PC-3 (cell line): ENCODE data around the gene ALG1. TPM values are rescaled to one million over a fixed set of nuclear protein-coding genes. Genes with fewer than 3 reads are reported as not detected.
"Not testable (repeated sequence)": the region's sequence is repeated elsewhere in the genome, so short reads cannot be mapped to it uniquely, and the experiment has no call there.

Experiments
- ATAC-seq: fragments of 200-7000 bp; cut with Tn5 transposase; 2 replicates; pipeline ENCODE4 v1.9.1; 2020; ENCODE audit warnings: mild to moderate bottlenecking, moderate library complexity
- BruUV-seq: library from RNA; stranded (reverse); fragments of 400-500 nt; replicated peaks from 2 replicates; lab custom pipeline; 2021; lab: Mats Ljungman, UMichigan
- CTCF ChIA-PET: fragments of 300-600 bp; sonication (Branson Sonifier 250); formaldehyde crosslinking; loops from one replicate; lab custom pipeline; 2022; ENCODE audit warnings: antibody characterized with exemption; lab: Charles Lee
- POLR2A ChIA-PET: fragments of 300-600 bp; sonication (Branson Sonifier 250); formaldehyde crosslinking; loops from one replicate; lab custom pipeline; 2022; ENCODE audit warnings: antibody characterized with exemption; ENCODE audit not compliant: unreplicated experiment; lab: Charles Lee
- DNase-seq: peaks from one replicate; pipeline ENCODE4 v3.0.0-alpha.2; 2015
- H2AFZ ChIP-seq: fragments of 300-600 bp; sonication (generic); 2 replicates; pipeline ENCODE4 v1.6.0; 2016; ENCODE audit warnings: antibody characterized with exemption, low read length
- H3F3A ChIP-seq: fragments of 300-600 bp; sonication (generic); one replicate; pipeline ENCODE4 v1.6.0; 2017; ENCODE audit warnings: antibody characterized with exemption, low read length, control low read depth, mild to moderate bottlenecking; ENCODE audit not compliant: unreplicated experiment
- H3K27ac ChIP-seq: fragments of 300-600 bp; sonication (generic); 2 replicates; pipeline ENCODE4 v1.5.1; 2016; ENCODE audit warnings: mild to moderate bottlenecking, low read length
- H3K27me3 ChIP-seq: fragments of 300-600 bp; sonication (generic); 2 replicates; pipeline ENCODE4 v1.6.1; 2016; ENCODE audit warnings: low read length, mixed read lengths
- H3K36me3 ChIP-seq: fragments of 300-600 bp; sonication (generic); 2 replicates; pipeline ENCODE4 v1.6.1; 2016; ENCODE audit warnings: low read depth, mixed run types, low read length, mixed read lengths
- H3K4me1 ChIP-seq: fragments of 300-600 bp; sonication (generic); 2 replicates; pipeline ENCODE4 v1.5.1; 2016; ENCODE audit warnings: low read length; ENCODE audit not compliant: insufficient read depth
- H3K4me2 ChIP-seq: fragments of 300-600 bp; sonication (generic); 2 replicates; pipeline ENCODE4 v1.6.0; 2016; ENCODE audit warnings: low read length
- H3K4me3 ChIP-seq: fragments of 300-600 bp; sonication (generic); 2 replicates; pipeline ENCODE4 v1.5.1; 2016; ENCODE audit warnings: mild to moderate bottlenecking, low read length, mixed read lengths
- H3K79me2 ChIP-seq: fragments of 300-600 bp; sonication (generic); 2 replicates; pipeline ENCODE4 v1.6.1; 2017; ENCODE audit warnings: low read length, mixed read lengths
- H3K9ac ChIP-seq: fragments of 300-600 bp; sonication (generic); 2 replicates; pipeline ENCODE4 v1.6.0; 2016; ENCODE audit warnings: mild to moderate bottlenecking, low read length
- H3K9me2 ChIP-seq: fragments of 300-600 bp; sonication (generic); replicated peaks from 2 replicates; pipeline ENCODE4 v1.6.1; 2016; ENCODE audit warnings: mixed run types, low read length, mixed read lengths
- H3K9me3 ChIP-seq: fragments of 300-600 bp; sonication (generic); 2 replicates; pipeline ENCODE4 v1.6.1; 2016; ENCODE audit warnings: low read length, mixed read lengths
- H4K20me1 ChIP-seq: fragments of 300-600 bp; sonication (generic); 2 replicates; pipeline ENCODE4 v1.6.1; 2016; ENCODE audit warnings: low read length, mixed read lengths
- CTCF ChIP-seq: fragments of 300-600 bp; sonication (generic); conservative IDR thresholded peaks from 2 replicates; pipeline ENCODE4 v1.5.1; 2017; ENCODE audit warnings: antibody characterized with exemption, low read depth, mild to moderate bottlenecking, low read length
- EZH2 ChIP-seq: fragments of 300-600 bp; sonication (generic); IDR thresholded peaks from one replicate; pipeline ENCODE4 v1.6.1; 2017; ENCODE audit warnings: antibody characterized with exemption, mild to moderate bottlenecking, low read length; ENCODE audit not compliant: unreplicated experiment
- EZH2phosphoT487 ChIP-seq: fragments of 300-600 bp; sonication (generic); IDR thresholded peaks from 2 replicates; pipeline ENCODE4 v1.6.1; 2018; ENCODE audit warnings: mild to moderate bottlenecking, antibody characterized with exemption, low read length, borderline replicate concordance
- intact Hi-C: fragments of 100-400 bp; cut with micrococcal nuclease; formaldehyde crosslinking; loops from 2 replicates; pipeline ENCODE4 v1.9.0; 2023
- total RNA-seq: library from RNA; depleted of rRNA; stranded (reverse); fragments of >200 nt; gene quantifications from 2 replicates; pipeline ENCODE4 v1.2.3, GENCODE V29; 2014

The ALG1 gene
- total RNA-seq, 1 experiment from 2014 or later, result 29.7 TPM

- no peaks in the 10 kb centered on the region for H3K36me3 ChIP-seq
- CTCF ChIA-PET, result no interaction called here
- BruUV-seq, result no TSS peak
- H3F3A ChIP-seq, result no peaks in the 10 kb centered on the region
- ATAC-seq, result no peak
- POLR2A ChIA-PET, result no interaction called here
- H3K9me2 ChIP-seq, result no peaks in the 10 kb centered on the region
- no peaks in the 10 kb centered on the region for H3K27me3 ChIP-seq
- H3K9me3 ChIP-seq, result no peaks in the 10 kb centered on the region
- H3K79me2 ChIP-seq, result peaks cover 17% of the 10 kb centered on the region
- no peak overlapping the region for H3K4me3 ChIP-seq
- H4K20me1 ChIP-seq, result no peaks in the 10 kb centered on the region
- DNase-seq, result no peak
- H3K27ac ChIP-seq, result no peak overlapping the region
- TF ChIP-seq EZH2phosphoT487 (no peak), CTCF (no peak), EZH2 (no peak)
- H3K4me1 ChIP-seq, result peaks cover 16% of the 10 kb centered on the region
- H3K9ac ChIP-seq, result no peak overlapping the region
- intact Hi-C loops, result no loop called here
- H3K4me2 ChIP-seq, result no peak overlapping the region
- H2AFZ ChIP-seq, result no peak overlapping the region
These were observed 4.0 kb downstream of the ALG1 start for GRCh38 chr16:5075637-5076036.

DNA sequence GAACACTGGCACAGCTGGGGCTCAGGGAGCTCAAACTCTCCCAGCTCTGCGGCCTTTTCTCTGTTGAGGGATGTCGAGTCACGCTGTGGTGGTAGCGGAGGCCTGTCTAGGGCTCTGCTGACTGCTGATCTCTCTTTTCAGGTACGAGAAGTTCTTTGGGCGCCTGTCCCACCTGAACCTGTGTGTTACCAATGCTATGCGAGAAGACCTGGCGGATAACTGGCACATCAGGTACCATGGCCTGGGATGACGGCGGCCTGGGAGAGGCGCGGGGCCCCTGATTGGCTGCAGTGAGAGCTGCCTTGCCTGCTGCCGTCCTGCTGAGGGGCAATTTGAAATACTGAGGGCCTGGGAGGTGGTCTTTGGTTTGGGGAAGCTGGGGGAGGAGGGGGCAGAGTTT, 5.7 kb downstream of the ALG1 start:
- TF ChIP-seq EZH2phosphoT487 (no peak), CTCF (no peak), EZH2 (no peak)
- intact Hi-C loops, result no loop called here
- Histone ChIP-seq H3K9me3 (no peaks in the 10 kb centered on the region), H3F3A (no peaks in the 10 kb centered on the region), H3K79me2 (peaks cover 12% of the 10 kb centered on the region), H3K9me2 (no peaks in the 10 kb centered on the region), H3K4me1 (peaks cover 10% of the 10 kb centered on the region), H3K4me2 (no peak overlapping the region), H3K4me3 (no peak overlapping the region), H2AFZ (no peak overlapping the region), H3K36me3 (no peaks in the 10 kb centered on the region), H3K27me3 (no peaks in the 10 kb centered on the region), H3K27ac (no peak overlapping the region), H3K9ac (no peak overlapping the region), H4K20me1 (no peaks in the 10 kb centered on the region)
- no TSS peak for BruUV-seq
- POLR2A ChIA-PET, result no interaction called here
- DNase-seq (no peak), ATAC-seq (no peak)
- CTCF ChIA-PET, result no interaction called here

DNA sequence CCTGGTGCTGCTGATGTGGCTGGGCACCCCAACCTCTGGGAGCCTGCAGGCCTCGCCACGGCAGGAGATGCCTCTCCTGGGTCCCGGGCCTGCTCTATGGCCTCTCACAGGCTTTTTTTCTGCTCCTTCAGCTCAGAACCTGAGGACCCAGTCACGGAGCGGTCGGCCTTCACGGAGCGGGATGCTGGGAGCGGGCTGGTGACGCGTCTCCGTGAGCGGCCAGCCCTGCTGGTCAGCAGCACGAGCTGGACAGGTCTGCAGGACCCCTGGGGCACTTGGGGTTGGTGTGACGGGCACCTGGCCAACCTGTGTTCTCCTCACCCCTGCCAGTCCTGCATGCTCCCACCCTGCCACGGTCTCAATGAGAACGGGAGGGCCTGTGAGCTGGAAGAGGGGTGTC, 7.0 kb downstream of the ALG1 start:
- no peaks in the 10 kb centered on the region for H3K9me3 ChIP-seq
- POLR2A ChIA-PET, result no interaction called here

DNA sequence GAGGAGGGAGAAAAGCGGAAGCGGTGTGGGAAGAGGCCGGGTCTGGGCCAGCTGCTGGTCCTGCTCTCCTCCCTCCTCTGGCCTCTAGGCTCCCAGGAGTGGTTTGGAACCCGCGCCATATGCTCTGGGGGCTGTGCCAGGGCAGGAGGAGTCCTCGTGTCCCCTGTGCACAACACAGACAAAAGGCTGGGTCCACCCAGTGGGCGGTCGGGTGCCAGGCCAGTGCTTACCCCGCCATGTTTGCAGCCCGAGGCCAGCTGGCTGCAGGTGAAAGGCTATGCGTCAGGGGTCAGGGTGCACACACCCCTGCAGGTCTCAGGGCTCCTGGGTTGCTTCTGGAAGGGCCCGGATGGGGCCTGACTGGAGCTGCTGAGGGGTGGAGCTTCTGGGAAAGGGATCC, 8.8 kb downstream of the ALG1 start:
- CTCF ChIA-PET, H2AFZ ChIP-seq, H4K20me1 ChIP-seq, H3K27ac ChIP-seq, POLR2A ChIA-PET, H3F3A ChIP-seq, H3K4me1 ChIP-seq, ATAC-seq, H3K4me2 ChIP-seq, H3K9ac ChIP-seq, H3K9me2 ChIP-seq, H3K9me3 ChIP-seq, H3K36me3 ChIP-seq, DNase-seq, H3K4me3 ChIP-seq, intact Hi-C loops, H3K79me2 ChIP-seq, BruUV-seq, H3K27me3 ChIP-seq: not testable (repeated sequence)

More for the DNA sequence above, 7.0 kb downstream of the ALG1 start:
- Histone ChIP-seq H3K27me3 (no peaks in the 10 kb centered on the region), H2AFZ (no peak overlapping the region), H3K27ac (no peak overlapping the region), H3K4me1 (no peaks in the 10 kb centered on the region), H3K9me2 (no peaks in the 10 kb centered on the region), H3K36me3 (no peaks in the 10 kb centered on the region), H3K79me2 (no peaks in the 10 kb centered on the region), H3K4me2 (no peak overlapping the region), H4K20me1 (no peaks in the 10 kb centered on the region), H3F3A (no peaks in the 10 kb centered on the region), H3K9ac (no peak overlapping the region), H3K4me3 (no peak overlapping the region)
- ATAC-seq (no peak), DNase-seq (no peak)
- TF ChIP-seq CTCF, result no peak
- TF ChIP-seq EZH2, result no peak
- TF ChIP-seq EZH2phosphoT487, result no peak
- intact Hi-C loops, result no loop called here
- CTCF ChIA-PET, result no interaction called here
- BruUV-seq, result no TSS peak

- H3K27me3 ChIP-seq, POLR2A ChIA-PET, BruUV-seq, H3K4me3 ChIP-seq, H3F3A ChIP-seq, intact Hi-C loops, H3K4me1 ChIP-seq, H3K27ac ChIP-seq, ATAC-seq, H3K36me3 ChIP-seq, H2AFZ ChIP-seq, H4K20me1 ChIP-seq, DNase-seq, CTCF ChIA-PET, H3K79me2 ChIP-seq, H3K4me2 ChIP-seq, H3K9ac ChIP-seq, H3K9me2 ChIP-seq, H3K9me3 ChIP-seq: not testable (repeated sequence)
These were observed 9.4 kb downstream of the ALG1 start for GRCh38 chr16:5080996-5081395.
